IMR-90 (cell line): ENCODE results near the gene NINJ2. TPM values are rescaled to one million over a fixed set of nuclear protein-coding genes. Genes with fewer than 3 reads are reported as not detected.

Experiments
- ATAC-seq: fragments of 200-7000 bp; cut with Tn5 transposase; 2 replicates; pipeline ENCODE4 v1.9.1; 2020; ENCODE audit warnings: low read depth, mild to moderate bottlenecking, moderate library complexity
- BruUV-seq: library from RNA; stranded (reverse); fragments of 400-500 nt; replicated peaks from 2 replicates; lab custom pipeline; 2021; lab: Mats Ljungman, UMichigan
- CTCF ChIA-PET: fragments of 300-600 bp; formaldehyde crosslinking; extraction: SDS; loops from one replicate; lab custom pipeline; 2021; ENCODE audit warnings: antibody characterized with exemption; lab: Yijun Ruan, JAX
- POLR2A ChIA-PET: fragments of 300-600 bp; sonication (Branson Sonifier 250); formaldehyde crosslinking; loops from one replicate; lab custom pipeline; 2022; ENCODE audit warnings: antibody characterized with exemption; ENCODE audit not compliant: unreplicated experiment; lab: Charles Lee
- DNase-seq: peaks from one replicate; pipeline ENCODE4 v3.0.0; 2013
- H2AFZ ChIP-seq: replicated peaks from 2 replicates; pipeline ENCODE3; 2013; ENCODE audit warnings: low read length, mild to moderate bottlenecking; ENCODE audit not compliant: poor library complexity
- H2AK5ac ChIP-seq: 2 replicates; pipeline ENCODE4 v1.6.1; 2013; ENCODE audit warnings: low read depth, low read length, inconsistent platforms
- H2AK9ac ChIP-seq: replicated peaks from 2 replicates; pipeline ENCODE3; 2013; ENCODE audit warnings: mild to moderate bottlenecking, low read depth, low read length, moderate library complexity; ENCODE audit not compliant: poor library complexity
- H2BK120ac ChIP-seq: 2 replicates; pipeline ENCODE4 v1.6.1; 2013; ENCODE audit warnings: low read depth, low read length, inconsistent platforms
- H2BK15ac ChIP-seq: 3 replicates; pipeline ENCODE4 v1.6.1; 2013; ENCODE audit warnings: low read depth, low read length, inconsistent platforms
- H2BK20ac ChIP-seq: 2 replicates; pipeline ENCODE4 v1.6.1; 2013; ENCODE audit warnings: low read depth, mild to moderate bottlenecking, inconsistent platforms, low read length, moderate library complexity
- H2BK5ac ChIP-seq: 2 replicates; pipeline ENCODE4 v1.6.1; 2013; ENCODE audit warnings: mild to moderate bottlenecking, low read depth, low read length, inconsistent platforms; ENCODE audit not compliant: poor library complexity, severe bottlenecking
- H3K14ac ChIP-seq: replicated peaks from 2 replicates; pipeline ENCODE4 v1.6.1; 2013; ENCODE audit warnings: low read depth, low read length, inconsistent platforms
- H3K18ac ChIP-seq: 2 replicates; pipeline ENCODE4 v1.6.1; 2013; ENCODE audit warnings: low read depth, low read length, control low read depth
- H3K23ac ChIP-seq: 2 replicates; pipeline ENCODE4 v1.6.1; 2013; ENCODE audit warnings: low read depth, low read length, inconsistent platforms
- H3K27ac ChIP-seq: 2 replicates; pipeline ENCODE4 v1.5.1; 2013; ENCODE audit warnings: mild to moderate bottlenecking, control low read depth, low read length; ENCODE audit not compliant: insufficient read depth
- H3K27me3 ChIP-seq: 2 replicates; pipeline ENCODE4 v1.6.1; 2013; ENCODE audit warnings: low read length; ENCODE audit not compliant: control insufficient read depth, insufficient read depth
- H3K36me3 ChIP-seq: 2 replicates; pipeline ENCODE4 v1.6.1; 2013; ENCODE audit warnings: low read length, mixed read lengths; ENCODE audit not compliant: control insufficient read depth, insufficient read depth
- H3K4ac ChIP-seq: 2 replicates; pipeline ENCODE4 v1.6.1; 2013; ENCODE audit warnings: low read depth, low read length, inconsistent platforms
- H3K4me1 ChIP-seq: 2 replicates; pipeline ENCODE4 v1.6.1; 2013; ENCODE audit warnings: low read length, mixed read lengths; ENCODE audit not compliant: control insufficient read depth, insufficient read depth
- H3K4me2 ChIP-seq: 2 replicates; pipeline ENCODE4 v1.6.1; 2013; ENCODE audit warnings: low read depth, mild to moderate bottlenecking, control low read depth, low read length, moderate library complexity
- H3K4me3 ChIP-seq: 2 replicates; pipeline ENCODE4 v1.5.1; 2013; ENCODE audit warnings: low read depth, mild to moderate bottlenecking, control low read depth, low read length, moderate library complexity; ENCODE audit not compliant: insufficient read depth
- H3K56ac ChIP-seq: 2 replicates; pipeline ENCODE4 v1.6.1; 2013; ENCODE audit warnings: low read length, inconsistent platforms; ENCODE audit not compliant: insufficient read depth; ENCODE audit errors: extremely low read depth
- H3K79me1 ChIP-seq, 2 experiments: 2 replicates each; pipeline ENCODE4 v1.6.1; 2013; ENCODE audit warnings: low read length in 2 of 2, inconsistent platforms in 1 of 2, low read depth in 1 of 2
- H3K9ac ChIP-seq: 2 replicates; pipeline ENCODE4 v1.6.1; 2013; ENCODE audit warnings: low read depth, low read length, control low read depth
- H3K9me1 ChIP-seq: 2 replicates; pipeline ENCODE4 v1.6.1; 2013; ENCODE audit warnings: low read length, inconsistent platforms; ENCODE audit not compliant: insufficient read depth
- H3K9me3 ChIP-seq: 2 replicates; pipeline ENCODE4 v1.6.1; 2013; ENCODE audit warnings: low read length; ENCODE audit not compliant: control insufficient read depth, insufficient read depth
- H4K20me1 ChIP-seq: 2 replicates; pipeline ENCODE4 v1.6.1; 2013; ENCODE audit warnings: low read length, inconsistent platforms; ENCODE audit not compliant: insufficient read depth
- H4K5ac ChIP-seq: 2 replicates; pipeline ENCODE4 v1.6.1; 2013; ENCODE audit warnings: mild to moderate bottlenecking, low read depth, low read length, control low read depth
- H4K8ac ChIP-seq, 2 experiments: 2 replicates each; pipeline ENCODE4 v1.6.1; 2013; ENCODE audit warnings: low read depth in 2 of 2, low read length in 2 of 2, control low read depth in 1 of 2, inconsistent platforms in 1 of 2
- H4K91ac ChIP-seq: 2 replicates; pipeline ENCODE4 v1.6.1; 2013; ENCODE audit warnings: low read depth, low read length, inconsistent platforms; ENCODE audit not compliant: insufficient read depth
- BHLHE40 ChIP-seq: fragments of 150-350 bp; IDR thresholded peaks from 2 replicates; pipeline ENCODE4 v1.6.1; 2016; ENCODE audit warnings: mild to moderate bottlenecking, low read depth, low read length
- CEBPB ChIP-seq: IDR thresholded peaks from 2 replicates; pipeline ENCODE4 v1.6.1; 2012; ENCODE audit warnings: low read depth, low read length, improper control_type of control experiment
- CHD1 ChIP-seq: IDR thresholded peaks from 2 replicates; pipeline ENCODE4 v1.6.1; 2012; ENCODE audit warnings: low read depth, low read length, improper control_type of control experiment
- CTCF ChIP-seq: conservative IDR thresholded peaks from 2 replicates; pipeline ENCODE4 v1.5.1; 2012; ENCODE audit warnings: mild to moderate bottlenecking, low read depth, low read length, improper control_type of control experiment
- FOS ChIP-seq: fragments of 150-350 bp; IDR thresholded peaks from 2 replicates; pipeline ENCODE4 v1.6.1; 2016; ENCODE audit warnings: low read depth, low read length
- MAFK ChIP-seq: IDR thresholded peaks from 2 replicates; pipeline ENCODE4 v1.6.1; 2012; ENCODE audit warnings: low read depth, low read length, improper control_type of control experiment
- MAZ ChIP-seq: IDR thresholded peaks from 2 replicates; pipeline ENCODE4 v1.6.1; 2012; ENCODE audit warnings: low read depth, mild to moderate bottlenecking, low read length, improper control_type of control experiment, moderate library complexity, borderline replicate concordance
- MXI1 ChIP-seq: IDR thresholded peaks from 2 replicates; pipeline ENCODE4 v1.6.1; 2012; ENCODE audit warnings: low read depth, mild to moderate bottlenecking, low read length, moderate library complexity, borderline replicate concordance
- NFE2L2 ChIP-seq: fragments of 150-350 bp; IDR thresholded peaks from 2 replicates; pipeline ENCODE4 v1.6.1; 2016; ENCODE audit warnings: low read depth, mild to moderate bottlenecking, low read length
- POLR2A ChIP-seq: IDR thresholded peaks from 2 replicates; pipeline ENCODE4 v1.6.1; 2012; ENCODE audit warnings: mild to moderate bottlenecking, low read depth, low read length
- RAD21 ChIP-seq: IDR thresholded peaks from 2 replicates; pipeline ENCODE4 v1.6.1; 2012; ENCODE audit warnings: low read length, improper control_type of control experiment
- RCOR1 ChIP-seq: IDR thresholded peaks from 2 replicates; pipeline ENCODE4 v1.6.1; 2012; ENCODE audit warnings: mild to moderate bottlenecking, low read length, improper control_type of control experiment; ENCODE audit not compliant: insufficient replicate concordance
- RFX5 ChIP-seq: IDR thresholded peaks from 2 replicates; pipeline ENCODE4 v1.8.0; 2012; ENCODE audit warnings: low read depth, mild to moderate bottlenecking, low read length, moderate library complexity
- SMC3 ChIP-seq: fragments of 150-350 bp; IDR thresholded peaks from 2 replicates; pipeline ENCODE4 v1.6.1; 2016; ENCODE audit warnings: low read depth, mild to moderate bottlenecking, antibody characterized with exemption, low read length, moderate library complexity
- USF2 ChIP-seq: fragments of 150-350 bp; IDR thresholded peaks from 2 replicates; pipeline ENCODE4 v1.6.1; 2017; ENCODE audit warnings: mild to moderate bottlenecking, antibody characterized with exemption, low read length, low read depth
- WGBS, 2 experiments: methylation state at CpG; one replicate each; pipeline versions ENCODE4 v1.1.5 to v1.1.7; 2013; ENCODE audit warnings: missing lambda C conversion rate in 2 of 2; ENCODE audit not compliant: insufficient read length in 1 of 2; ENCODE audit errors: extremely low coverage in 2 of 2; 5-methylcytosine and 5-hydroxymethylcytosine counted together
- dilution Hi-C: fragments of 300-500 bp; cut with HindIII; formaldehyde crosslinking; loops from one replicate; pipeline ENCODE4 v1.14.3; 2018; ENCODE audit warnings: low sequenced_read_pairs; ENCODE audit not compliant: unreplicated experiment
- in situ Hi-C: fragments of 300-500 bp; cut with MboI; formaldehyde crosslinking; loops from 3 replicates; pipeline ENCODE4 v1.14.3; 2019; ENCODE audit warnings: low sequenced_read_pairs, inconsistent platforms, mixed read lengths
- intact Hi-C: fragments of 100-400 bp; cut with micrococcal nuclease; formaldehyde crosslinking; loops from 2 replicates; pipeline ENCODE4 v1.10.0; 2022
- polyA plus RNA-seq, 3 experiments: library from polyadenylated mRNA; depleted of rRNA; stranded (reverse); fragments of >200 nt; gene quantifications; 2 replicates each; pipeline ENCODE4 v1.2.3, GENCODE V29; 2012; ENCODE audit warnings: low replicate concordance in 1 of 3
- total RNA-seq: library from RNA; depleted of rRNA; stranded (reverse); fragments of >200 nt; gene quantifications from 2 replicates; pipeline ENCODE4 v1.2.3, GENCODE V29; 2012
- TF ChIP-seq, protein P1 (sequence below): fragments of 150-350 bp; IDR thresholded peaks from 2 replicates; pipeline ENCODE4 v1.6.1; 2016; ENCODE audit warnings: low read depth, mild to moderate bottlenecking, low read length, moderate library complexity, borderline replicate concordance

Gene NINJ2
- total and polyA plus RNA-seq, 2 of the 4 experiments (the other 2 are of a cell fraction) = not detected

DNA sequence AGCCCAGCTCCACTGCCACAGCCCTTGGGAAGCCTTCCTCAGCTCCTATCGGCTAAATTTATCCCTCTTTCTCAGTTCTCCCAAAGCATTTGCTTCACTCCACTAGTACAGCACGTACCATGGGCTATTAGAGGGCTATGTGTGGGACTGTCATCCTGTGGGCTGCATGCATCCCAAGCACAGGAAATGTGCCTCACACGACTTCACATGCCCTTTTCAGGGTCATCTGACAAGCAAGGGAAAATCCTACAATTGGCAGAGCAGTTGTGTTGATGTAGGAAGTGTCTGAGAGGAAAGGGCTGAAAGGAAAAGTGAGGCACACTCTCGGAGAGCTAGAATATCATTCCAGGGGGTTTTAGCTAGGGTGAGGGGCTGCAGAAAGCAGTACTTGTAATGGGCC is 47.6 kb downstream of the NINJ2 start:
- BruUV-seq = no TSS peak
- no peak overlapping the region for H2BK5ac ChIP-seq
- H4K8ac ChIP-seq = no peak overlapping the region
- H3K14ac ChIP-seq = no peak overlapping the region
- no peak overlapping the region; the same call in 1 of the 2 replicates for H3K23ac ChIP-seq
- no peaks in the 10 kb centered on the region for H3K9me3 ChIP-seq
- 50% methylated on average over 1 of the region's 4 CpGs; no CpG with 5 or more reads in 1 of the 2 experiments for WGBS, 2 experiments
- ChIA-PET CTCF (no interaction called here), POLR2A (no interaction called here)
- H3K18ac ChIP-seq = no peak overlapping the region
- intact Hi-C loops (no loop called here), dilution Hi-C loops (no loop called here), in situ Hi-C loops (no loop called here)
- H3K9ac ChIP-seq = no peak overlapping the region
- no peak overlapping the region for H2BK20ac ChIP-seq
- no peaks in the 10 kb centered on the region for H4K20me1 ChIP-seq
- DNase-seq (no peak), ATAC-seq (no peak)
- H3K4me1 ChIP-seq = peaks cover 4% of the 10 kb centered on the region; the same call in 1 of the 2 replicates
- no peak overlapping the region for H2AK5ac ChIP-seq
- no peaks in the 10 kb centered on the region for H3K9me1 ChIP-seq
- H3K56ac ChIP-seq = no peak overlapping the region
- H3K27ac ChIP-seq = no peak overlapping the region
- no peaks in the 10 kb centered on the region for H3K36me3 ChIP-seq
- no peak overlapping the region for H4K5ac ChIP-seq
- H3K4me2 ChIP-seq = no peak overlapping the region
- peaks cover 24% of the 10 kb centered on the region for H3K27me3 ChIP-seq
- H2BK120ac ChIP-seq = no peak overlapping the region
- H3K4me3 ChIP-seq = no peak overlapping the region
- H2BK15ac ChIP-seq = no peak overlapping the region
- no peak overlapping the region for H4K91ac ChIP-seq
- H2AFZ ChIP-seq = no peak overlapping the region
- H2AK9ac ChIP-seq = no peak overlapping the region
- no peak overlapping the region for H3K4ac ChIP-seq
- TF ChIP-seq RFX5 = no peak
- no peak for TF ChIP-seq MAFK
- TF ChIP-seq POLR2A = no peak
- TF ChIP-seq CEBPB = no peak
- TF ChIP-seq NFE2L2 = no peak
- TF ChIP-seq FOS = no peak
- no peak for TF ChIP-seq BHLHE40
- TF ChIP-seq CTCF = no peak
- no peak for TF ChIP-seq USF2
- no peak for TF ChIP-seq RAD21
- TF ChIP-seq MXI1 = no peak
- TF ChIP-seq CHD1 = no peak
- TF ChIP-seq SMC3 = no peak
- TF ChIP-seq, protein P1, sequence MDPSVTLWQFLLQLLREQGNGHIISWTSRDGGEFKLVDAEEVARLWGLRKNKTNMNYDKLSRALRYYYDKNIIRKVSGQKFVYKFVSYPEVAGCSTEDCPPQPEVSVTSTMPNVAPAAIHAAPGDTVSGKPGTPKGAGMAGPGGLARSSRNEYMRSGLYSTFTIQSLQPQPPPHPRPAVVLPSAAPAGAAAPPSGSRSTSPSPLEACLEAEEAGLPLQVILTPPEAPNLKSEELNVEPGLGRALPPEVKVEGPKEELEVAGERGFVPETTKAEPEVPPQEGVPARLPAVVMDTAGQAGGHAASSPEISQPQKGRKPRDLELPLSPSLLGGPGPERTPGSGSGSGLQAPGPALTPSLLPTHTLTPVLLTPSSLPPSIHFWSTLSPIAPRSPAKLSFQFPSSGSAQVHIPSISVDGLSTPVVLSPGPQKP = no peak
- no peak for TF ChIP-seq RCOR1
- TF ChIP-seq MAZ = no peak
- H3K79me1 ChIP-seq = no peaks in the 10 kb centered on the region
